ENCODE measurements around the gene TMEM165. TPM values are rescaled to one million over a fixed set of nuclear protein-coding genes. Genes with fewer than 3 reads are reported as not detected.

TMEM165 gene
- total and polyA plus RNA-seq, 9 of the 15 experiments (the other 6 are each of a cell fraction or from before 2014, with no cell fraction given), result 21.3 to 145 (median 96.8) TPM

DNA sequence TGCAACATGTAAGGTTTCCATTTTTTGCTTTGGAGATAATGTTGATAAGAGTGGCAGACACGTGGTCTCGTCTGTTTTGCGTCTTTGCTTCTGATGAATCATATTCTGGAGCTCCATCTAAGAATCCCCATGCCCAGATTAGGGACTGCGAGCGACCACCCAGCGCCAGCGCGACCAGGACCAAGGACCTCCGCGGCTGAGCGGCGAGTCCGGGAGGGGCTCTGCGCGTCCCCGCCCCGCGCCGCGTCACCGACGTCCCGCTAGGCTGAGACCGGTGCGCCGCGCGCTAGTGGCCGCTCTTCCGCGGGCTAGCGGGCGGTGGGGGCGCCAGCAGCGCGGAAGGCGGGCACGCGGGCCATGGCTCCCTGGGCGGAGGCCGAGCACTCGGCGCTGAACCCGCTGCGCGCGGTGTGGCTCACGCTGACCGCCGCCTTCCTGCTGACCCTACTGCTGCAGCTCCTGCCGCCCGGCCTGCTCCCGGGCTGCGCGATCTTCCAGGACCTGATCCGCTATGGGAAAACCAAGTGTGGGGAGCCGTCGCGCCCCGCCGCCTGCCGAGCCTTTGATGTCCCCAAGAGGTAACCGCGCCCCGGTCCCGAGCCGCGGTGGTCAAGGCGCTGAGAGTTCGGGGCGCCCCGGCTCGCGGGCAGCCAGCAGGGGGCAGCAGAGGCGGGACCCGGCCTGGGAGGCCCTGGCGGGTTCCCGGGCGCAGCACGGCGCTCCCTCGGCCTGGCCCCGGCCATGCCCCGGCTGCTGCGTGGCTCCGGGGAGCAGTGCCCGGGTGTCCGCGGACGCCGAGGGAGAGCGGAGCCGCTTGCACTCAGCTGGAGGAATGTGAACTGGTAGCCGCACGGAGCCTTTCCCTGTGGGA, 49.5 kb upstream of the TMEM165 start, which contains the start of gene SRD5A3 (continued):
- no peak for TF ChIP-seq SRSF9 (IDR thresholded peaks at IDR 0.05; ENCODE audit: borderline replicate concordance, low read depth, low read length)
- TF ChIP-seq SRSF1 (IDR thresholded peaks at IDR 0.05; ENCODE audit: low read depth, low read length), result no peak
- TF ChIP-seq ZNF583 (CRISPR knock-in tag; IDR thresholded peaks at IDR 0.05), result no peak; the same call in 1 of the 2 replicates
- TF ChIP-seq TARDBP (IDR thresholded peaks at IDR 0.05), result peak; percentile 90; the same call in 1 of the 2 replicates
- no peak for TF ChIP-seq HDAC3 (IDR thresholded peaks at IDR 0.05; ENCODE audit: borderline replicate concordance, partially characterized antibody)
- TF ChIP-seq ZNF551 (CRISPR knock-in tag; IDR thresholded peaks at IDR 0.05), result no peak
- TF ChIP-seq, protein P1, sequence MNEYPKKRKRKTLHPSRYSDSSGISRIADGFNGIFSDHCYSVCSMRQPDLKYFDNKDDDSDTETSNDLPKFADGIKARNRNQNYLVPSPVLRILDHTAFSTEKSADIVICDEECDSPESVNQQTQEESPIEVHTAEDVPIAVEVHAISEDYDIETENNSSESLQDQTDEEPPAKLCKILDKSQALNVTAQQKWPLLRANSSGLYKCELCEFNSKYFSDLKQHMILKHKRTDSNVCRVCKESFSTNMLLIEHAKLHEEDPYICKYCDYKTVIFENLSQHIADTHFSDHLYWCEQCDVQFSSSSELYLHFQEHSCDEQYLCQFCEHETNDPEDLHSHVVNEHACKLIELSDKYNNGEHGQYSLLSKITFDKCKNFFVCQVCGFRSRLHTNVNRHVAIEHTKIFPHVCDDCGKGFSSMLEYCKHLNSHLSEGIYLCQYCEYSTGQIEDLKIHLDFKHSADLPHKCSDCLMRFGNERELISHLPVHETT (CRISPR knock-in tag; conservative IDR thresholded peaks at IDR 0.05 in 1 of 2, IDR thresholded peaks at IDR 0.05 in 1 of 2), result peak in 1 of 2 experiments; percentile 81; a peak in 2 of 4 replicates
- TF ChIP-seq TFAM (CRISPR knock-in tag; conservative IDR thresholded peaks at IDR 0.05), result no peak
- TF ChIP-seq ZNF561 (CRISPR knock-in tag; conservative IDR thresholded peaks at IDR 0.05), result no peak
- no peak for TF ChIP-seq CBX3 (IDR thresholded peaks at IDR 0.05; ENCODE audit: borderline replicate concordance in 1 of 2, low read length in 2 of 2)
- TF ChIP-seq ZNF311 (CRISPR knock-in tag; IDR thresholded peaks at IDR 0.05), result no peak
- TF ChIP-seq ZNF133 (CRISPR knock-in tag; IDR thresholded peaks at IDR 0.05), result no peak
- TF ChIP-seq MIER1 (IDR thresholded peaks at IDR 0.05; ENCODE audit: low read depth), result no peak
- TF ChIP-seq U2AF2 (optimal IDR thresholded peaks at IDR 0.05; ENCODE audit: low read depth, low read length), result no peak
- TF ChIP-seq, protein P2, sequence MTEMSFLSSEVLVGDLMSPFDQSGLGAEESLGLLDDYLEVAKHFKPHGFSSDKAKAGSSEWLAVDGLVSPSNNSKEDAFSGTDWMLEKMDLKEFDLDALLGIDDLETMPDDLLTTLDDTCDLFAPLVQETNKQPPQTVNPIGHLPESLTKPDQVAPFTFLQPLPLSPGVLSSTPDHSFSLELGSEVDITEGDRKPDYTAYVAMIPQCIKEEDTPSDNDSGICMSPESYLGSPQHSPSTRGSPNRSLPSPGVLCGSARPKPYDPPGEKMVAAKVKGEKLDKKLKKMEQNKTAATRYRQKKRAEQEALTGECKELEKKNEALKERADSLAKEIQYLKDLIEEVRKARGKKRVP (CRISPR knock-in tag; IDR thresholded peaks at IDR 0.05), result no peak
- no peak for TF ChIP-seq ZBTB8A (IDR thresholded peaks at IDR 0.05; ENCODE audit: partially characterized antibody)
- TF ChIP-seq, protein P3, sequence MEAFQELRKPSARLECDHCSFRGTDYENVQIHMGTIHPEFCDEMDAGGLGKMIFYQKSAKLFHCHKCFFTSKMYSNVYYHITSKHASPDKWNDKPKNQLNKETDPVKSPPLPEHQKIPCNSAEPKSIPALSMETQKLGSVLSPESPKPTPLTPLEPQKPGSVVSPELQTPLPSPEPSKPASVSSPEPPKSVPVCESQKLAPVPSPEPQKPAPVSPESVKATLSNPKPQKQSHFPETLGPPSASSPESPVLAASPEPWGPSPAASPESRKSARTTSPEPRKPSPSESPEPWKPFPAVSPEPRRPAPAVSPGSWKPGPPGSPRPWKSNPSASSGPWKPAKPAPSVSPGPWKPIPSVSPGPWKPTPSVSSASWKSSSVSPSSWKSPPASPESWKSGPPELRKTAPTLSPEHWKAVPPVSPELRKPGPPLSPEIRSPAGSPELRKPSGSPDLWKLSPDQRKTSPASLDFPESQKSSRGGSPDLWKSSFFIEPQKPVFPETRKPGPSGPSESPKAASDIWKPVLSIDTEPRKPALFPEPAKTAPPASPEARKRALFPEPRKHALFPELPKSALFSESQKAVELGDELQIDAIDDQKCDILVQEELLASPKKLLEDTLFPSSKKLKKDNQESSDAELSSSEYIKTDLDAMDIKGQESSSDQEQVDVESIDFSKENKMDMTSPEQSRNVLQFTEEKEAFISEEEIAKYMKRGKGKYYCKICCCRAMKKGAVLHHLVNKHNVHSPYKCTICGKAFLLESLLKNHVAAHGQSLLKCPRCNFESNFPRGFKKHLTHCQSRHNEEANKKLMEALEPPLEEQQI (IDR thresholded peaks at IDR 0.05), result no peak
- TF ChIP-seq ZNF232 (CRISPR knock-in tag; IDR thresholded peaks at IDR 0.05), result 0 out of 2 replicates have a peak, but pooled peaks have one; percentile 59
- TF ChIP-seq ZNF780A (CRISPR knock-in tag; IDR thresholded peaks at IDR 0.05), result no peak
- TF ChIP-seq POLR2G (IDR thresholded peaks at IDR 0.05; ENCODE audit: low read depth, low read length), result peak; percentile 98
- TF ChIP-seq MEIS2 (IDR thresholded peaks at IDR 0.05; ENCODE audit: partially characterized antibody), result no peak
- no peak for TF ChIP-seq ADNP (tag; IDR thresholded peaks at IDR 0.05)
- TF ChIP-seq ZNF830 (CRISPR knock-in tag; IDR thresholded peaks at IDR 0.05), result no peak
